Vagina (tissue), 2 donors: ENCODE data around the gene WTIP. TPM values are rescaled to one million over a fixed set of nuclear protein-coding genes. Genes with fewer than 3 reads are reported as not detected.

Source experiments
- DNase-seq, 2 donors: peaks; one replicate each; pipeline ENCODE4 v3.0.0-alpha.2; 2017; ENCODE audit errors: extremely low spot score in 2 of 2
- H3K27ac ChIP-seq: fragments of 200-600 bp; sonication (generic); one replicate; pipeline ENCODE4 v1.5.1; 2019
- H3K27me3 ChIP-seq: fragments of 200-600 bp; sonication (generic); one replicate; pipeline ENCODE4 v1.5.1; 2019
- H3K36me3 ChIP-seq, 2 donors: fragments of 200-600 bp; sonication (generic); one replicate each; pipeline ENCODE4 v1.5.1; 2017 to 2019
- H3K4me1 ChIP-seq: fragments of 200-600 bp; sonication (generic); one replicate; pipeline ENCODE4 v1.5.1; 2019
- H3K4me3 ChIP-seq, 2 donors: fragments of 200-600 bp; sonication (generic); 1 replicate in 1 of 2; 2 replicates in 1 of 2; pipeline ENCODE4 v1.5.1; 2016 to 2019
- H3K9me3 ChIP-seq: fragments of 200-600 bp; sonication (generic); one replicate; pipeline ENCODE4 v1.5.1; 2019
- POLR2A ChIP-seq, 2 donors: fragments of 450-650 bp; IDR thresholded peaks; one replicate each; pipeline ENCODE4 v1.6.1; 2017; ENCODE audit warnings: antibody characterized with exemption in 2 of 2, mild to moderate bottlenecking in 2 of 2, moderate library complexity in 2 of 2
- POLR2AphosphoS5 ChIP-seq, 2 donors: sonication (generic); formaldehyde crosslinking; IDR thresholded peaks; one replicate each; pipeline ENCODE4 v1.9.0; 2017; ENCODE audit warnings: antibody characterized with exemption in 2 of 2, mild to moderate bottlenecking in 2 of 2, low read depth in 1 of 2; ENCODE audit not compliant: insufficient read depth in 1 of 2
- intact Hi-C: fragments of 100-400 bp; cut with DNase I; formaldehyde crosslinking; loops from one replicate; pipeline ENCODE4 v1.15.1; 2023
- total RNA-seq: library from RNA; depleted of rRNA; stranded (reverse); fragments of >200 nt; gene quantifications from one replicate; pipeline ENCODE4 v1.2.3, GENCODE V29; 2016
- TF ChIP-seq, protein P1 (sequence below), 3 experiments: fragments of 450-650 bp in 2 of 3; fragments of 200-600 bp in 1 of 3; sonication (generic) in 1 of 3; IDR thresholded peaks; one replicate each; pipeline ENCODE4 v1.5.1; 2017 to 2019; ENCODE audit warnings: antibody characterized with exemption in 3 of 3, mild to moderate bottlenecking in 2 of 3, moderate library complexity in 2 of 3

The WTIP gene
- total RNA-seq, 1 donor from 2014 or later = 7.6 TPM

DNA sequence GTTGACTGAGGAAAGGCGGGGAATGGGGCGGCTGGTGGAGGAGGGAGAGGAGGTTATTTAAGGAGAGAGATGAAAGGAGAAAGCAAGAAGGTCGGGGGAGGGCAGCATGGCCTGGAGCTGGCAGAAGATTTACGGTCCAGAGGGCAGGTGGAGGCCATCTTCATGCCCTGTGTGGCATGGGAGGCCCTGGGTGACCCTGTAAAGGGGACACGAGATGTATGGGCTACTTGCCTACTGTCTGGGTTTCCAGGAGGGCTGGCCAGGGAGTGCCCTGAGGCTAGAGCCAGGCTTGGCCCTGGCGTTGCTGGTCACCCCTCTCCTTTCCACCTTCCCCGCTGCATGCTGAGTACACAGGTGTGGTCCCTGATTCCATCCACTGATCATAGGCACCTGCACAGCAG lies 6.1 kb downstream of the WTIP start:
- Histone ChIP-seq H3K9me3 (no peaks in the 10 kb centered on the region), H3K27me3 (no peaks in the 10 kb centered on the region), H3K27ac (no peak overlapping the region), H3K36me3 (peaks cover 0 to 6% of the 10 kb centered on the region in 2 donors), H3K4me3 (no peak overlapping the region), H3K4me1 (peaks cover 37% of the 10 kb centered on the region)
- DNase-seq = no peak
- no peak for TF ChIP-seq POLR2A (IDR thresholded peaks at IDR 0.05)
- TF ChIP-seq, protein P1, sequence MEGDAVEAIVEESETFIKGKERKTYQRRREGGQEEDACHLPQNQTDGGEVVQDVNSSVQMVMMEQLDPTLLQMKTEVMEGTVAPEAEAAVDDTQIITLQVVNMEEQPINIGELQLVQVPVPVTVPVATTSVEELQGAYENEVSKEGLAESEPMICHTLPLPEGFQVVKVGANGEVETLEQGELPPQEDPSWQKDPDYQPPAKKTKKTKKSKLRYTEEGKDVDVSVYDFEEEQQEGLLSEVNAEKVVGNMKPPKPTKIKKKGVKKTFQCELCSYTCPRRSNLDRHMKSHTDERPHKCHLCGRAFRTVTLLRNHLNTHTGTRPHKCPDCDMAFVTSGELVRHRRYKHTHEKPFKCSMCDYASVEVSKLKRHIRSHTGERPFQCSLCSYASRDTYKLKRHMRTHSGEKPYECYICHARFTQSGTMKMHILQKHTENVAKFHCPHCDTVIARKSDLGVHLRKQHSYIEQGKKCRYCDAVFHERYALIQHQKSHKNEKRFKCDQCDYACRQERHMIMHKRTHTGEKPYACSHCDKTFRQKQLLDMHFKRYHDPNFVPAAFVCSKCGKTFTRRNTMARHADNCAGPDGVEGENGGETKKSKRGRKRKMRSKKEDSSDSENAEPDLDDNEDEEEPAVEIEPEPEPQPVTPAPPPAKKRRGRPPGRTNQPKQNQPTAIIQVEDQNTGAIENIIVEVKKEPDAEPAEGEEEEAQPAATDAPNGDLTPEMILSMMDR (IDR thresholded peaks at IDR 0.05) = no peak
- intact Hi-C loops = no loop called here

DNA sequence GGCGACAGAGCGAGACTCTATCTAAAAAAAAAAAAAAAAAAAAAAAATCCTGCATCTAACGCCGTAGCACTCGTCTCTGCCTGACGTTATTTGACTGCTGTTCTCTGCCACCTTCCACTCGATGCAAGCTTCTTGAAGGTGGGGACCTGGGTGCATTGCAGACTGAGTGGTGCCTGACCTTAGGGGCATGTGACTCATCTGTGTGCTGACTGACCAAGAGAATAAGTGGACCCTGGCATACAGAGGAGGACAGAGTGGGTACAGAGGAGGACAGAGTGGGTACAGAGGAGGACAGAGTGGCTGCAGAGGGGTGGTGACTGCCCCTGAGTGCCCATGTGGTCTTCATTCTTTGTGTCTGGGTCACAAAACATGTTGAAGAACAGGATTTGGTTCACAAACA lies 7.6 kb downstream of the WTIP start:
- Histone ChIP-seq H3K4me3 (no peak overlapping the region), H3K27me3 (no peaks in the 10 kb centered on the region), H3K9me3 (no peaks in the 10 kb centered on the region), H3K36me3 (peaks cover 0 to 17% of the 10 kb centered on the region in 2 donors), H3K27ac (no peak overlapping the region), H3K4me1 (peaks cover 28% of the 10 kb centered on the region)
- TF ChIP-seq POLR2A (IDR thresholded peaks at IDR 0.05) = no peak
- DNase-seq = no peak
- intact Hi-C loops = no loop called here

DNA sequence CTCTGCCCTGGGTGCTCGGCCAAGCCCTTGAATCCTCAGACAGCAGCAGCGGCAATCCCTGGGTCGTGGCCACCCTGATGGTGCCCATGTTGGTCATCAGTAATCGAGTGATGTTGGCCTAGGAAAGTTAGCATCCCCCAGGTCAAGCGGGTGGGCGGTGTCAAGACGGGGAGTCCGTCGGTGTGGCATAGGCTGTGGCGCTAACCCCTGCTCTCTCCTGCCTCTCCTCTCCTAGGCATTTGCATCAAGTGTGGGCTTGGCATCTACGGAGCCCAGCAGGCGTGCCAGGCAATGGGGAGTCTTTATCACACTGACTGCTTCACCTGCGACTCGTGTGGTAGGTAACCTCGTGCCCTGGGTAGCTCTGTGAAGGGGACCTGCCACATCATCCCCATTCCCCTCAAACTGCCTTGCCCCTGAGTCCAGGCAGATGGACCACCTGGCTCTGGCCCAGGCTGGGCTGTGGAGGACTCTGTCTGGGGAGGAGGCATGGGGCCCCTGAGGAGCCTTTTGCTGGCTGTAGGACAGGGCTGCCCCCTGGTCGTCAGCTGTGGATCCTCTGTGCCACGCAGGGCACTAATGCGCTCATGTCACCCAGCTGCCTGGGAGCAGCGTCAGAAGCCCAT lies 8.7 kb downstream of the WTIP start:
- intact Hi-C loops = no loop called here
- peaks cover 0 to 25% of the 10 kb centered on the region in 2 donors for H3K36me3 ChIP-seq
- H3K4me3 ChIP-seq = no peak overlapping the region
- no peak for DNase-seq
- no peaks in the 10 kb centered on the region for H3K27me3 ChIP-seq
- no peaks in the 10 kb centered on the region for H3K9me3 ChIP-seq
- peaks cover 20% of the 10 kb centered on the region for H3K4me1 ChIP-seq
- TF ChIP-seq, protein P1 (IDR thresholded peaks at IDR 0.05) = no peak
- TF ChIP-seq POLR2A (IDR thresholded peaks at IDR 0.05) = no peak
- no peak for TF ChIP-seq POLR2AphosphoS5 (IDR thresholded peaks at IDR 0.05; ENCODE audit: insufficient read depth in 1 of 2, low read depth in 1 of 2)
- no peak overlapping the region for H3K27ac ChIP-seq

DNA sequence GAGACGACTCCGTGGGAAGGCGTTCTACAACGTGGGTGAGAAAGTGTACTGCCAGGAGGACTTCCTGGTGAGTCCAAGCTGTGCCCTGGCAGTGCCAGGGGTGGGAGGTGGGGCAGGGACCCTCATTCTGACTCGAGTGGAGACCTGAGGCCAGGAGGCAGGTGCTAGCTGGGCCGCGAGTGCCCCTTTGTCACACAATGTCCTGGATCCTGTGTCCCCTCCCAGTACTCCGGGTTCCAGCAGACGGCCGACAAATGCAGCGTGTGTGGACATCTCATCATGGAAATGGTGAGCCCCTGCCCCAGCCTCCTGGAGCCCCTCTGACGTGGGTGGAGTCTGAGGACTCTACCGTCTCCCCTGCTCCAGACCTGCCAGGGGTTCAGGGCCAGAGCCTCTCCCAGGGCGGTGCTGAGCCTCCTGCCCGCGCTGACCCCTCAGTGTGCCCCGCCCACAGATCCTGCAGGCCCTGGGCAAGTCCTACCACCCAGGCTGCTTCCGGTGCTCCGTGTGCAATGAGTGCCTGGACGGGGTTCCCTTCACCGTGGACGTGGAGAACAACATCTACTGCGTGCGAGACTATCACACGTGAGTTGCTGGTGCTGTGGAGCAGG lies 11.6 kb downstream of the WTIP start:
- no peak for TF ChIP-seq POLR2AphosphoS5 (IDR thresholded peaks at IDR 0.05; ENCODE audit: insufficient read depth in 1 of 2, low read depth in 1 of 2)
- Histone ChIP-seq H3K9me3 (no peaks in the 10 kb centered on the region), H3K36me3 (peaks cover 0 to 48% of the 10 kb centered on the region in 2 donors), H3K4me3 (no peak overlapping the region), H3K27me3 (no peaks in the 10 kb centered on the region), H3K4me1 (peaks cover 1% of the 10 kb centered on the region), H3K27ac (no peak overlapping the region)
- DNase-seq = no peak
- intact Hi-C loops = no loop called here

DNA sequence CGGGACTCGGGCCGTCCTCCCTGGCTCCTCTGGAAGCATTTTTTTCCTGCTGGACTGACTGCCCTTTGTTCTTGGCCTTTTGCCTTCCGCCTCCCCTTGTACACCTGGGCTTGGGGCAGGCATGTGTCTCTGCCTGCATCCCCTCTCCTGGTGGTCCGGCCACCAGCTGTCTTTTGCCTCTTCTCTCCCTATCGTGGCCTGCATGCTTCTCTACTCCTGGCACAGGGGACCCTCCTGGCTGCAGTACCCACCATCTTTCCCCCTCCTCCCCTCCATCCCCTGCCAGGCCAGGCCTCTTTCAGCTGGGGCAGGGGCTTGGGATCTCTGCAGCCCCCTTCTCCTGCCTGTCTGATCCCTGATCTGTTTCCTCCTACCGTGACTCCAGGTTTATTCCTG lies 12.1 kb downstream of the WTIP start:
- Histone ChIP-seq H3K9me3 (no peaks in the 10 kb centered on the region), H3K4me3 (no peak overlapping the region), H3K36me3 (peaks cover 0 to 50% of the 10 kb centered on the region in 2 donors), H3K27me3 (no peaks in the 10 kb centered on the region), H3K27ac (no peak overlapping the region), H3K4me1 (no peaks in the 10 kb centered on the region)
- no peak for DNase-seq
- intact Hi-C loops = no loop called here
- TF ChIP-seq POLR2A (IDR thresholded peaks at IDR 0.05) (no peak), POLR2AphosphoS5 (IDR thresholded peaks at IDR 0.05; ENCODE audit: insufficient read depth in 1 of 2, low read depth in 1 of 2) (no peak)
- TF ChIP-seq, protein P1 (IDR thresholded peaks at IDR 0.05) = no peak

DNA sequence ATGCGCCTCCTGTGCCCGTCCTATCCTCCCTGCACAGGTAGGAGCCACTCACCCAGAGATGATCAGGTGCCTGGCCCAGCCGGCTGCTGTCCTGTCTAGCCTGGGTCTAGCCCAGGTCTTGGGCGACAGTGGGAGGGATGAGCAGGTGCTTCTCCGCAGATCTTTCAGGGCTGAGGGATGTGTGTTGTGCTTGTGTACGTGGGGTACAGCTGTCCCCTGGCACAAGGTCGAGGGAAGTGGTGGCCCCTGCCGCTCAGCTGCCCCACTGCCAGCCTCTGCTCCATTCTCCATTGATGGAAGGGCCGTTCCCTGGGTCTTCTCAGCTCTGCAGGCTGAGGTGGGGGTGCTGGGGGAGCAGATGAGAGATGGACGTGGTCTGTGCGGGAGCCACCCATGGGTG lies 13.0 kb downstream of the WTIP start:
- peaks cover 0 to 50% of the 10 kb centered on the region in 2 donors for H3K36me3 ChIP-seq
- H3K4me3 ChIP-seq = no peak overlapping the region
- no peak for TF ChIP-seq POLR2AphosphoS5 (IDR thresholded peaks at IDR 0.05; ENCODE audit: insufficient read depth in 1 of 2, low read depth in 1 of 2)
- TF ChIP-seq, protein P1 (IDR thresholded peaks at IDR 0.05) = no peak
- no peak for TF ChIP-seq POLR2A (IDR thresholded peaks at IDR 0.05)
- intact Hi-C loops = no loop called here
- no peak overlapping the region for H3K27ac ChIP-seq
- no peak for DNase-seq
- no peaks in the 10 kb centered on the region for H3K9me3 ChIP-seq
- no peaks in the 10 kb centered on the region for H3K4me1 ChIP-seq
- no peaks in the 10 kb centered on the region for H3K27me3 ChIP-seq
